Neural cell (in vitro differentiated cells): ENCODE results near the gene KRT86. TPM values are rescaled to one million over a fixed set of nuclear protein-coding genes. Genes with fewer than 3 reads are reported as not detected.

Experiments
- H2AFZ ChIP-seq: fragments of 200-600, 300-800 bp; sonication (generic), shearing (Covaris generic); 2 replicates; pipeline ENCODE4 v1.6.0; 2014; ENCODE audit warnings: low read depth, mild to moderate bottlenecking, antibody characterized with exemption, low read length, moderate library complexity
- H3F3A ChIP-seq: fragments of 200-600 bp; shearing (Covaris generic); 2 replicates; pipeline ENCODE4 v1.6.1; 2016; ENCODE audit warnings: mild to moderate bottlenecking, moderate library complexity, mixed read lengths, antibody characterized with exemption, low read length; ENCODE audit not compliant: insufficient read depth, poor library complexity, severe bottlenecking
- H3K27ac ChIP-seq: fragments of 200-600, 300-800 bp; sonication (generic), shearing (Covaris generic); 2 replicates; pipeline ENCODE4 v1.5.1; 2014; ENCODE audit warnings: mild to moderate bottlenecking, low read length, moderate library complexity
- H3K27me3 ChIP-seq: fragments of 300-800, 200-600 bp; sonication (generic), shearing (Covaris generic); 2 replicates; pipeline ENCODE4 v1.6.0; 2014; ENCODE audit warnings: mild to moderate bottlenecking, low read depth, low read length, moderate library complexity; ENCODE audit not compliant: insufficient read depth
- H3K36me3 ChIP-seq: fragments of 300-800, 200-600 bp; sonication (generic), shearing (Covaris generic); 2 replicates; pipeline ENCODE4 v1.5.1; 2014; ENCODE audit warnings: mild to moderate bottlenecking, antibody characterized with exemption, low read length, moderate library complexity; ENCODE audit not compliant: insufficient read depth
- H3K4me2 ChIP-seq: fragments of 300-800, 200-600 bp; sonication (generic), shearing (Covaris generic); 2 replicates; pipeline ENCODE4 v1.6.0; 2014; ENCODE audit warnings: mild to moderate bottlenecking, low read length
- H3K4me3 ChIP-seq: fragments of 300-800, 200-600 bp; sonication (generic), shearing (Covaris generic); 2 replicates; pipeline ENCODE4 v1.5.1; 2014; ENCODE audit warnings: mild to moderate bottlenecking, low read length, moderate library complexity
- H3K79me2 ChIP-seq: fragments of 200-600 bp; shearing (Covaris generic); replicated peaks from 2 replicates; pipeline ENCODE4 v1.6.0; 2014; ENCODE audit warnings: mild to moderate bottlenecking, low read length, moderate library complexity; ENCODE audit not compliant: insufficient read depth
- H3K9ac ChIP-seq: fragments of 300-800, 200-600 bp; sonication (generic), shearing (Covaris generic); 2 replicates; pipeline ENCODE4 v1.6.1; 2016; ENCODE audit warnings: mild to moderate bottlenecking, low read length, mixed read lengths
- H3K9me2 ChIP-seq: fragments of 200-600 bp; shearing (Covaris generic); 2 replicates; pipeline ENCODE4 v1.6.1; 2016; ENCODE audit warnings: mild to moderate bottlenecking, low read length, mixed read lengths; ENCODE audit not compliant: insufficient read depth
- H3K9me3 ChIP-seq: fragments of 200-600, 300-800 bp; sonication (generic), shearing (Covaris generic); 2 replicates; pipeline ENCODE4 v1.6.1; 2016; ENCODE audit warnings: mild to moderate bottlenecking, mixed run types, low read length, moderate library complexity, mixed read lengths
- H4K20me1 ChIP-seq: fragments of 200-600 bp; shearing (Covaris generic); 2 replicates; pipeline ENCODE4 v1.6.1; 2016; ENCODE audit warnings: mild to moderate bottlenecking, mixed run types; ENCODE audit not compliant: insufficient read depth
- CTCF ChIP-seq: fragments of 450-650 bp; IDR thresholded peaks from 2 replicates; pipeline ENCODE4 v1.5.1; 2014; ENCODE audit warnings: antibody characterized with exemption, mild to moderate bottlenecking, moderate library complexity; ENCODE audit not compliant: poor library complexity, severe bottlenecking
- EP300 ChIP-seq: fragments of 450-650 bp; conservative IDR thresholded peaks from 2 replicates; pipeline ENCODE4 v1.6.1; 2014; ENCODE audit warnings: antibody characterized with exemption, mild to moderate bottlenecking, moderate library complexity; ENCODE audit not compliant: poor library complexity, severe bottlenecking
- EZH2 ChIP-seq: fragments of 200-600, 300-800 bp; shearing (Covaris generic), sonication (generic); IDR thresholded peaks from 2 replicates; pipeline ENCODE4 v1.6.1; 2014; ENCODE audit warnings: antibody characterized with exemption, low read length, borderline replicate concordance, mild to moderate bottlenecking; ENCODE audit not compliant: insufficient read depth, poor library complexity, severe bottlenecking
- MXI1 ChIP-seq: fragments of 450-650 bp; conservative IDR thresholded peaks from 2 replicates; pipeline ENCODE4 v1.6.1; 2014; ENCODE audit warnings: antibody characterized with exemption, mild to moderate bottlenecking; ENCODE audit not compliant: poor library complexity, severe bottlenecking
- POLR2AphosphoS5 ChIP-seq: IDR thresholded peaks from 2 replicates; pipeline ENCODE4 v1.6.1; 2012
- RAD21 ChIP-seq: fragments of 450-650 bp; conservative IDR thresholded peaks from 2 replicates; pipeline ENCODE4 v1.6.1; 2014; ENCODE audit warnings: antibody characterized with exemption, mild to moderate bottlenecking, moderate library complexity
- SMC3 ChIP-seq: fragments of 450-650 bp; conservative IDR thresholded peaks from 2 replicates; pipeline ENCODE4 v1.6.1; 2014; ENCODE audit warnings: antibody characterized with exemption, mild to moderate bottlenecking, moderate library complexity; ENCODE audit not compliant: poor library complexity
- TAF1 ChIP-seq: IDR thresholded peaks from 2 replicates; pipeline ENCODE4 v1.6.1; 2012; ENCODE audit warnings: low read depth
- polyA plus RNA-seq: library from polyadenylated mRNA; depleted of rRNA; stranded (reverse); fragments of >200 nt; gene quantifications from 2 replicates; pipeline ENCODE4 v1.2.3, GENCODE V29; 2014
- TF ChIP-seq, protein P1 (sequence below): IDR thresholded peaks from 2 replicates; pipeline ENCODE4 v1.6.1; 2012; ENCODE audit warnings: borderline replicate concordance

KRT86 gene
- polyA plus RNA-seq, 1 donor from 2014 or later, result not detected

DNA sequence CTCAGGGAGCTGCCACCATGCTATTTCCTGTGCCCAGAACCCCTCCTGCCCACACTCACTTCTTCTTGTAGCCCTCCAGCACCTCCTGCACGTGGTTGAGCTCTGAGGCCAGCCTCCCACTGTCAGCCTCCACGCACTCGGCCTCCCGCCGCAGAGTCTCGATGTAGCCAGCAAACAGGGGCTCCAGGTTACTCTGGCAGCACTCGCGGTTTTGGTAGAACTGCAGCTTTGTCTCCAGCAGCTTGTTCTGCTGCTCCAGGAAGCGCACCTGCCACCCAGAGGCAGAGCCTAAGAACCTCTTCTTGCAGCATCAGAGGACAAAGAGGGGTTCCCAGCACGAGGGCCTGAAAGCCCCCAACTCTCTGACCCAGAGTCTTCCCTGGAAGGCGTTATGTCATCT, 44.7 kb downstream of the KRT86 start (continued):
- TF ChIP-seq CTCF, result no peak
- TF ChIP-seq SMC3, result no peak
- no peak for TF ChIP-seq MXI1

- Histone ChIP-seq H3K9ac (no peak within 1 kb of the TSS), H3K27me3 (no peaks in the 10 kb centered on the region), H3K4me2 (no peak within 1 kb of the TSS), H3K79me2 (no peaks in the 10 kb centered on the region), H3K27ac (no peak within 1 kb of the TSS), H3K36me3 (no peaks in the 10 kb centered on the region), H3F3A (no peaks in the 10 kb centered on the region), H2AFZ (no peak within 1 kb of the TSS), H3K4me3 (no peak within 1 kb of the TSS), H3K9me2 (no peaks in the 10 kb centered on the region), H3K9me3 (no peaks in the 10 kb centered on the region), H4K20me1 (no peaks in the 10 kb centered on the region)
- no peak for TF ChIP-seq SMC3
- TF ChIP-seq RAD21, result no peak
- TF ChIP-seq, protein P1, sequence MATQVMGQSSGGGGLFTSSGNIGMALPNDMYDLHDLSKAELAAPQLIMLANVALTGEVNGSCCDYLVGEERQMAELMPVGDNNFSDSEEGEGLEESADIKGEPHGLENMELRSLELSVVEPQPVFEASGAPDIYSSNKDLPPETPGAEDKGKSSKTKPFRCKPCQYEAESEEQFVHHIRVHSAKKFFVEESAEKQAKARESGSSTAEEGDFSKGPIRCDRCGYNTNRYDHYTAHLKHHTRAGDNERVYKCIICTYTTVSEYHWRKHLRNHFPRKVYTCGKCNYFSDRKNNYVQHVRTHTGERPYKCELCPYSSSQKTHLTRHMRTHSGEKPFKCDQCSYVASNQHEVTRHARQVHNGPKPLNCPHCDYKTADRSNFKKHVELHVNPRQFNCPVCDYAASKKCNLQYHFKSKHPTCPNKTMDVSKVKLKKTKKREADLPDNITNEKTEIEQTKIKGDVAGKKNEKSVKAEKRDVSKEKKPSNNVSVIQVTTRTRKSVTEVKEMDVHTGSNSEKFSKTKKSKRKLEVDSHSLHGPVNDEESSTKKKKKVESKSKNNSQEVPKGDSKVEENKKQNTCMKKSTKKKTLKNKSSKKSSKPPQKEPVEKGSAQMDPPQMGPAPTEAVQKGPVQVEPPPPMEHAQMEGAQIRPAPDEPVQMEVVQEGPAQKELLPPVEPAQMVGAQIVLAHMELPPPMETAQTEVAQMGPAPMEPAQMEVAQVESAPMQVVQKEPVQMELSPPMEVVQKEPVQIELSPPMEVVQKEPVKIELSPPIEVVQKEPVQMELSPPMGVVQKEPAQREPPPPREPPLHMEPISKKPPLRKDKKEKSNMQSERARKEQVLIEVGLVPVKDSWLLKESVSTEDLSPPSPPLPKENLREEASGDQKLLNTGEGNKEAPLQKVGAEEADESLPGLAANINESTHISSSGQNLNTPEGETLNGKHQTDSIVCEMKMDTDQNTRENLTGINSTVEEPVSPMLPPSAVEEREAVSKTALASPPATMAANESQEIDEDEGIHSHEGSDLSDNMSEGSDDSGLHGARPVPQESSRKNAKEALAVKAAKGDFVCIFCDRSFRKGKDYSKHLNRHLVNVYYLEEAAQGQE, result no peak
- no peak for TF ChIP-seq EP300
- no peak for TF ChIP-seq MXI1
- TF ChIP-seq CTCF, result no peak
- no peak for TF ChIP-seq TAF1
- TF ChIP-seq EZH2, result no peak
- TF ChIP-seq POLR2AphosphoS5, result no peak
These were observed 46.4 kb downstream of the KRT86 start, which contains the start of gene KRT83 for GRCh38 chr12:52320784-52321400. TSS of gene KRT83 (minus strand) at chr12:52321398. CDS start at chr12:52321335, 63 bp downstream.
